CD4-positive, CD25-positive, alpha-beta regulatory T cell (primary cell): ENCODE results near the gene TCIRG1. TPM values are rescaled to one million over a fixed set of nuclear protein-coding genes. Genes with fewer than 3 reads are reported as not detected.

Source experiments
- polyA plus RNA-seq, 4 donors: library from polyadenylated mRNA; unstranded; fragments of 300-500 nt; fragmentation: Illumina TruSeq; gene quantifications; one replicate each; pipeline ENCODE4 v1.2.3, GENCODE V29; 2021
- total RNA-seq: library from RNA; stranded (reverse); gene quantifications from one replicate; pipeline ENCODE4 v1.2.3, GENCODE V29; 2022

TCIRG1 gene
- total and polyA plus RNA-seq, 5 donors from 2014 or later: 33.3 to 290 (median 53.9) TPM

Other genes with a start within 250 kb of the TCIRG1 start
- gene UNC93B1, start 34.9 kb upstream of the TCIRG1 start, total RNA-seq: 19.0 TPM
- gene UNC93B1, start 34.9 kb upstream of the TCIRG1 start, polyA plus RNA-seq: 10 to 100 TPM; 12.8 to 16.0 (median 13.9) TPM
- gene ALDH3B1, start 28.7 kb upstream of the TCIRG1 start, total RNA-seq: not detected
- not detected for gene ALDH3B1, start 28.7 kb upstream of the TCIRG1 start, polyA plus RNA-seq
- 66.6 TPM for gene NDUFS8, start 8.3 kb upstream of the TCIRG1 start, total RNA-seq
- gene NDUFS8, start 8.3 kb upstream of the TCIRG1 start, polyA plus RNA-seq: 100 to 1,000 TPM; 142 to 166 (median 152) TPM
- gene CHKA, start 82.4 kb downstream of the TCIRG1 start, total RNA-seq: 8.1 TPM
- gene CHKA, start 82.4 kb downstream of the TCIRG1 start, polyA plus RNA-seq: 1 to 10 TPM in 2 of 4 donors, under 1 TPM in 2; 0.76 to 1.4 (median 1.1) TPM
- 43.1 TPM for gene KMT5B, start 174.3 kb downstream of the TCIRG1 start, total RNA-seq
- gene KMT5B, start 174.3 kb downstream of the TCIRG1 start, polyA plus RNA-seq: 10 to 100 TPM; 31.6 to 42.8 (median 35.7) TPM
- 9.4 TPM for gene C11orf24, start 232.9 kb downstream of the TCIRG1 start, total RNA-seq
- 10 to 100 TPM in 1 of 4 donors, 1 to 10 TPM in 3; 6.6 to 11.0 (median 8.7) TPM for gene C11orf24, start 232.9 kb downstream of the TCIRG1 start, polyA plus RNA-seq